Measurements from ENCODE around the gene RNF144A.

- TF ChIP-seq CEBPB (IDR thresholded peaks at IDR 0.05): no peak
- no peak for TF ChIP-seq CREB1 (IDR thresholded peaks at IDR 0.05; ENCODE audit: low read depth)
- no peak for TF ChIP-seq REST (IDR thresholded peaks at IDR 0.05; ENCODE audit: low read depth)
- TF ChIP-seq EGR1 (IDR thresholded peaks at IDR 0.05): no peak
- no peak for TF ChIP-seq RAD21 (IDR thresholded peaks at IDR 0.05; ENCODE audit: low read depth)
- TF ChIP-seq EP300 (IDR thresholded peaks at IDR 0.05; ENCODE audit: borderline replicate concordance): no peak
- no peak for TF ChIP-seq YY1 (IDR thresholded peaks at IDR 0.05; ENCODE audit: low read depth)
- TF ChIP-seq TCF12 (IDR thresholded peaks at IDR 0.05; ENCODE audit: low read depth): no peak
- TF ChIP-seq TAF1 (IDR thresholded peaks at IDR 0.05; ENCODE audit: low read depth): no peak
- TF ChIP-seq MAX (IDR thresholded peaks at IDR 0.05): no peak
- no peak for TF ChIP-seq ZBTB7A (IDR thresholded peaks at IDR 0.05; ENCODE audit: low read depth)
- no peak for TF ChIP-seq NFIC (IDR thresholded peaks at IDR 0.05)
- TF ChIP-seq USF1 (IDR thresholded peaks at IDR 0.05): no peak
- no peak for TF ChIP-seq FOXM1 (IDR thresholded peaks at IDR 0.05; ENCODE audit: borderline replicate concordance, low read depth)
Measured at GRCh38 chr2:7027411-7027810, 110.2 kb downstream of the RNF144A start.

Data from Ishikawa (cell line).